B cell (primary cell): ENCODE data around the gene SMAD7. TPM values are rescaled to one million over a fixed set of nuclear protein-coding genes. Genes with fewer than 3 reads are reported as not detected.
A peak's percentile ranks its signal among the peaks of the same experiment; 100 is the strongest.
"Not testable (repeated sequence)": the region's sequence is repeated elsewhere in the genome, so short reads cannot be mapped to it uniquely, and the experiment has no call there.

Experiments used
- ATAC-seq: fragments of 200-7000 bp; cut with Tn5 transposase; one replicate; pipeline ENCODE4 v1.10.0; 2021; ENCODE audit warnings: low read depth, mild to moderate bottlenecking, moderate number of reproducible peaks, moderate library complexity
- CTCF ChIA-PET: fragments of 350-600 bp; sonication (Branson Sonifier 250); formaldehyde crosslinking; loops from one replicate; lab custom pipeline; 2021; ENCODE audit warnings: antibody characterized with exemption, inconsistent platforms; lab: Charles Lee
- POLR2A ChIA-PET: fragments of 350-600 bp; sonication (Branson Sonifier 250); formaldehyde crosslinking; loops from one replicate; lab custom pipeline; 2021; ENCODE audit warnings: antibody characterized with exemption; lab: Charles Lee
- DNase-seq: peaks from one replicate; pipeline ENCODE4 v3.0.0; 2013
- H2AFZ ChIP-seq: 2 replicates; pipeline ENCODE4 v1.6.1; 2012; ENCODE audit warnings: mild to moderate bottlenecking, low read depth, low read length; ENCODE audit not compliant: insufficient read depth, poor library complexity, severe bottlenecking
- H3K27ac ChIP-seq, 2 donors: 1 replicate in 1 of 2; 2 replicates in 1 of 2; pipeline ENCODE4 v1.5.1; 2012 to 2013; ENCODE audit warnings: low read length in 2 of 2, mild to moderate bottlenecking in 2 of 2, moderate library complexity in 1 of 2
- H3K27me3 ChIP-seq, 4 experiments: fragments of 200-600 bp in 1 of 4; sonication (generic) in 1 of 4; replicated peaks in 1 of 4; 1 replicate in 2 of 4; 2 replicates in 2 of 4; pipeline versions ENCODE4 v1.6.1 to v1.7.0; 2013 to 2016; ENCODE audit warnings: low read length in 3 of 4, mild to moderate bottlenecking in 2 of 4, mixed read lengths in 1 of 4, moderate library complexity in 1 of 4; ENCODE audit not compliant: insufficient read depth in 4 of 4, control insufficient read depth in 3 of 4; ENCODE audit errors: control extremely low read depth in 1 of 4
- H3K36me3 ChIP-seq, 2 experiments: replicated peaks in 1 of 2; 1 replicate in 1 of 2; 2 replicates in 1 of 2; pipeline versions ENCODE4 v1.6.1 to v1.7.1; 2013; ENCODE audit warnings: low read length in 1 of 2; ENCODE audit not compliant: insufficient read depth in 2 of 2, control insufficient read depth in 1 of 2; ENCODE audit errors: control extremely low read depth in 1 of 2, extremely low read depth in 1 of 2
- H3K4me1 ChIP-seq, 2 donors: fragments of 200-600 bp in 1 of 2; sonication (generic) in 1 of 2; 1 replicate in 1 of 2; 2 replicates in 1 of 2; pipeline versions ENCODE4 v1.5.1 to v1.6.1; 2013 to 2017; ENCODE audit warnings: low read length in 2 of 2; ENCODE audit not compliant: control insufficient read depth in 2 of 2, insufficient read depth in 2 of 2
- H3K4me2 ChIP-seq: replicated peaks from 2 replicates; pipeline ENCODE3; 2012; ENCODE audit warnings: mild to moderate bottlenecking, low read depth, low read length; ENCODE audit not compliant: poor library complexity, severe bottlenecking
- H3K4me3 ChIP-seq, 5 experiments: fragments of 200-600 bp in 1 of 5; sonication (generic) in 1 of 5; 1 replicate in 3 of 5; 2 replicates in 2 of 5; pipeline versions ENCODE4 v1.5.1 to v1.7.0; 2011 to 2016; ENCODE audit warnings: low read length in 4 of 5, mild to moderate bottlenecking in 4 of 5, low read depth in 2 of 5, control low read depth in 1 of 5, moderate library complexity in 1 of 5; ENCODE audit not compliant: insufficient read depth in 1 of 5; ENCODE audit errors: control extremely low read depth in 1 of 5, extremely low read depth in 1 of 5
- H3K79me2 ChIP-seq: fragments of 200-600 bp; sonication (generic); one replicate; pipeline ENCODE4 v1.6.0; 2016; ENCODE audit warnings: low read length; ENCODE audit not compliant: control insufficient read depth, insufficient read depth
- H3K9ac ChIP-seq: fragments of 200-600 bp; sonication (generic); 2 replicates; pipeline ENCODE4 v1.6.1; 2017; ENCODE audit warnings: mild to moderate bottlenecking, low read length, moderate library complexity
- H3K9me3 ChIP-seq, 3 donors: one replicate each; pipeline versions ENCODE4 v1.6.1 to v1.7.1; 2013; ENCODE audit warnings: low read length in 2 of 3; ENCODE audit not compliant: control insufficient read depth in 2 of 3, insufficient read depth in 1 of 3; ENCODE audit errors: control extremely low read depth in 1 of 3
- H4K20me1 ChIP-seq: 2 replicates; pipeline ENCODE4 v1.6.0; 2012; ENCODE audit warnings: mild to moderate bottlenecking, low read length; ENCODE audit not compliant: insufficient read depth, control insufficient read depth, poor library complexity, severe bottlenecking
- H3K27ac Mint-ChIP-seq: one replicate; pipeline ENCODE4 v1.8.0; 2021; ENCODE audit warnings: mixed read lengths
- H3K27me3 Mint-ChIP-seq: one replicate; pipeline ENCODE4 v1.8.0; 2021; ENCODE audit warnings: mixed read lengths
- H3K4me1 Mint-ChIP-seq: one replicate; pipeline ENCODE4 v1.8.0; 2021; ENCODE audit warnings: mixed read lengths
- H3K4me3 Mint-ChIP-seq: one replicate; pipeline ENCODE4 v1.8.0; 2021; ENCODE audit warnings: mixed read lengths
- H3K9me3 Mint-ChIP-seq: one replicate; pipeline ENCODE4 v1.8.0; 2022; ENCODE audit warnings: mixed read lengths; ENCODE audit not compliant: insufficient read depth
- EZH2 ChIP-seq: IDR thresholded peaks from 2 replicates; pipeline ENCODE4 v1.6.1; 2012; ENCODE audit warnings: borderline replicate concordance, low read depth, mild to moderate bottlenecking, moderate library complexity, low read length; ENCODE audit not compliant: insufficient read depth, poor library complexity, severe bottlenecking
- WGBS: methylation state at CpG from one replicate; pipeline ENCODE4 v1.1.5; 2013; ENCODE audit warnings: missing lambda C conversion rate; ENCODE audit not compliant: insufficient coverage; 5-methylcytosine and 5-hydroxymethylcytosine counted together
- intact Hi-C: fragments of 100-400 bp; cut with micrococcal nuclease; formaldehyde crosslinking; loops from one replicate; pipeline ENCODE4 v1.10.0; 2022
- polyA plus RNA-seq: library from polyadenylated mRNA; depleted of rRNA; stranded (reverse); fragments of >200 nt; gene quantifications from 2 replicates; pipeline ENCODE4 v1.2.3, GENCODE V29; 2012
- total RNA-seq, 2 donors: library from RNA; stranded (reverse); fragments of 120-200 nt in 1 of 2; gene quantifications; 1 replicate in 1 of 2; 2 replicates in 1 of 2; pipeline versions ENCODE4 v1.2.3 to v1.2.4, GENCODE V29; 2013 to 2022
- TF ChIP-seq, protein P1 (sequence below): fragments of 200-600 bp; IDR thresholded peaks from one replicate; pipeline ENCODE4 v1.8.0; 2022; ENCODE audit warnings: antibody characterized with exemption, mild to moderate bottlenecking

SMAD7 gene
- total and polyA plus RNA-seq, 2 donors (not counting 1 experiment from before 2014, with no cell fraction given): 10.1 to 20.9 TPM

DNA sequence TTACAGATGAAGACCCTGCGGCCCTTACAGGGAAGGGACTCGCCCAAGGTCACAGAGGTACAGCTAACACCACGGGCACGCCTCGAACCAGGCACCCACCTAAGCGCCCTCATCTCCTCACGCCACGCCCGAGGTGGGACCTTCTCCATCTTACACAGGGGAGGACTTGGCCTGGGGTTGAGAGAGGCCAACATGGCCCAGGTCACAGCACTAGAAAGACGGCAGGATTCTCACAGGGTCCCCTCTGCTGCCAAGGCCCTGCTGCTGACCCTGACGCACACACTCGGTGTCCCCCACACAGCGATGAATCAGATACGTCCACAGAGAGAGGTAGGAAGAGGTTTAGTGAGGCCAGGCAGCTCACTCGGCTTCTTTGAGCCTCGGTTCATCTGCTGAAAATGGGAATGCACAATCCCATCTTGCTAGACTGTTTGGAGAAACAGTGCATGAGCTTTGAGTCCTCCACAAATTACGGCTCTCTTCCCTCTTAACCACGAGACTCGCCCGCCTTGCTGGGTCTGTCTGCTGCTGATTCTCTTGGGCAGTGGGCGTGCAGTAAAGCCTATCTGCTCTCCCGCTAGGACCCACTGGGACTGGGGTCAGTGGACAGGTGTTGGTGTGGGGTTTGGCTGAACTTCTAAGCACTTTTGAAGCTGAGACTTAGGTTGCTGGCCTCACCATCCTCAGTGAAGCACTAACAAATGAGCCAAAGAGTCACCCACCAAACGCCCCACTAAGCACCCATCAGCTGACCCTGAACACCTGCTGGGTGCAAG lies 79.2 kb downstream of the SMAD7 start:
- Histone ChIP-seq H4K20me1 (no peaks in the 10 kb centered on the region), H3K4me3 (no peak overlapping the region), H3K36me3 (no peaks in the 10 kb centered on the region), H3K27me3 (no peaks in the 10 kb centered on the region), H3K4me2 (no peak overlapping the region), H2AFZ (no peak overlapping the region), H3K9me3 (no peaks in the 10 kb centered on the region), H3K79me2 (no peaks in the 10 kb centered on the region), H3K9ac (no peak overlapping the region), H3K4me1 (peaks cover 17 to 26% of the 10 kb centered on the region in 2 donors), H3K27ac (no peak overlapping the region)
- Mint-ChIP-seq H3K27ac (peak overlapping the region; percentile 46), H3K9me3 (no peaks in the 10 kb centered on the region), H3K4me1 (peaks cover 17% of the 10 kb centered on the region), H3K27me3 (no peaks in the 10 kb centered on the region), H3K4me3 (no peak overlapping the region)
- TF ChIP-seq, protein P1, sequence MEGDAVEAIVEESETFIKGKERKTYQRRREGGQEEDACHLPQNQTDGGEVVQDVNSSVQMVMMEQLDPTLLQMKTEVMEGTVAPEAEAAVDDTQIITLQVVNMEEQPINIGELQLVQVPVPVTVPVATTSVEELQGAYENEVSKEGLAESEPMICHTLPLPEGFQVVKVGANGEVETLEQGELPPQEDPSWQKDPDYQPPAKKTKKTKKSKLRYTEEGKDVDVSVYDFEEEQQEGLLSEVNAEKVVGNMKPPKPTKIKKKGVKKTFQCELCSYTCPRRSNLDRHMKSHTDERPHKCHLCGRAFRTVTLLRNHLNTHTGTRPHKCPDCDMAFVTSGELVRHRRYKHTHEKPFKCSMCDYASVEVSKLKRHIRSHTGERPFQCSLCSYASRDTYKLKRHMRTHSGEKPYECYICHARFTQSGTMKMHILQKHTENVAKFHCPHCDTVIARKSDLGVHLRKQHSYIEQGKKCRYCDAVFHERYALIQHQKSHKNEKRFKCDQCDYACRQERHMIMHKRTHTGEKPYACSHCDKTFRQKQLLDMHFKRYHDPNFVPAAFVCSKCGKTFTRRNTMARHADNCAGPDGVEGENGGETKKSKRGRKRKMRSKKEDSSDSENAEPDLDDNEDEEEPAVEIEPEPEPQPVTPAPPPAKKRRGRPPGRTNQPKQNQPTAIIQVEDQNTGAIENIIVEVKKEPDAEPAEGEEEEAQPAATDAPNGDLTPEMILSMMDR: no peak
- no peak for TF ChIP-seq EZH2
- DNase-seq (no peak), ATAC-seq (no peak)
- intact Hi-C loops: no loop called here
- ChIA-PET POLR2A (no interaction called here), CTCF (no interaction called here)
- 78% methylated on average over 13 of the region's 23 CpGs for WGBS

DNA sequence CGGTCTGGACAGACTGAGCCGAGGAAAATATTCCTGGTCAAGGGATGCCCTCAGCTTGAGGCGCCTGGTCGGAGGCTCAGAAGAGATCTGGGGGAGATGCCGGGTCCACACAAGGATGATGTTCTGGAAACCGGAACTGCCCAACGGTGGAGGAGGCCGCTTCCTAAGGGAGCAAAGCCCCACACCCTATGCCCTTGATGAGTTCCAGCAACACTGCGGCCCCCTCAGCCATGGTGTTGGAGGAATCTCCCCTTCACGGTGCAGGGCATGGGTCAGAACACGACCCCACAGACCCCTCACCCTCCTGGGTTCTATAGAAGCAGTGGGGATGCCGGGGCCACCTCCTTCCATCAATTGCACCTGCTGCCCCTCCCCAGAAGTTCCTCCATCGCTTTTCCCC lies 79.8 kb downstream of the SMAD7 start:
- peaks cover 17% of the 10 kb centered on the region for H3K4me1 Mint-ChIP-seq
- H3K27me3 ChIP-seq, H3K9me3 Mint-ChIP-seq, intact Hi-C loops, H3K9me3 ChIP-seq, POLR2A ChIA-PET, H2AFZ ChIP-seq, H3K79me2 ChIP-seq, DNase-seq, ATAC-seq, H3K4me2 ChIP-seq, H3K9ac ChIP-seq, H3K4me3 Mint-ChIP-seq, H3K4me3 ChIP-seq, H3K27me3 Mint-ChIP-seq, H3K36me3 ChIP-seq, H4K20me1 ChIP-seq, H3K27ac ChIP-seq, CTCF ChIA-PET: not testable (repeated sequence)
- 96% methylated on average over 4 of the region's 13 CpGs for WGBS
- peak overlapping the region; percentile 46 for H3K27ac Mint-ChIP-seq
- peaks cover 17 to 26% of the 10 kb centered on the region in 2 donors for H3K4me1 ChIP-seq
